ENCODE results near the gene MPP1.
"Not testable (repeated sequence)": the region's sequence is repeated elsewhere in the genome, so short reads cannot be mapped to it uniquely, and the experiment has no call there.

MPP1 gene

GRCh38 chrX:154804957-154805695, at the start of gene MPP1:
Gene MPP1, minus strand, starts transcription at chrX:154805485. Its CDS starts 112 bp downstream, at chrX:154805373.
- DNase-seq (ENCODE audit: low read depth), result peak; percentile 36

GRCh38 chrX:154850957-154851611, 45.8 kb upstream of the MPP1 start:
- no peak for DNase-seq (ENCODE audit: low read depth)

DNA sequence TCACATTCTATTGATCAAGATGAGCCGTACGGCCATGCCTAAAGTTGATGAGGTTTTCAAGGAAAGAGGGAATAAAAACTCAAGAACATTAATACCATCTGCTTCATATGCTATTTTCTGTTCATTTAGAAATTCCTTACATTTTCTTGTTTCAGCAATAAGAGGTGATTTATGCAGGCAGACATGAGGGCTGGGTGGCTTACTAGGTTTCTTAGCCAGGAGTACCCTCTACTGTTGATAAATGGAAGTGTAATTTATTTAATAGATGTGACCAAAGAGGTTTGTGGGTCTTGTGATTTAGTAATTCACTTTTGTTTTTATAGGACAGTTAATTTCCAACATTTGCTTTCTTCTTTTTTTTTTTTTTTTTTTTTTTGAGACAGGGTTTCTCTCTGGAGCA, 35.6 kb upstream of the MPP1 start:
- peak; percentile 8 for DNase-seq (ENCODE audit: low read depth)

DNA sequence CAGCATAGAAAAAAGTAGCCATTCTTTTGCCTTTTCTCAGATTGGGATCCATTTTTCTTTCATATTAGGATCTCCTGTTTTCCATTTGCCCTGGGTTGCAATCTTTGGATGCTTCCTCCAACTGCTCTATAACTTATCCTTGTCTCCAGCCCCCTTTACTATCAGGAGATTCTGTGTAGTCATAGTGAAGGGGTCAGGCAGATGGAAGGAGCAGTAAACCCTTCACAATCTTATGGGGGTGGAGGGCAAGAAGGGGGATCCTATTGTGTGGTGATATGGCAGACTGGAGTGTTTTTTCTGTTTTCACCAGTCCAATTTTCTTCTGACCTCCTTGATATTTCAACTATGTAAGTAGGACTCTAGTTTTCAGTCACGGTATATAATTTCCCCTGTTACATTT, 30.9 kb upstream of the MPP1 start:
- DNase-seq (ENCODE audit: low read depth), result no peak

DNA sequence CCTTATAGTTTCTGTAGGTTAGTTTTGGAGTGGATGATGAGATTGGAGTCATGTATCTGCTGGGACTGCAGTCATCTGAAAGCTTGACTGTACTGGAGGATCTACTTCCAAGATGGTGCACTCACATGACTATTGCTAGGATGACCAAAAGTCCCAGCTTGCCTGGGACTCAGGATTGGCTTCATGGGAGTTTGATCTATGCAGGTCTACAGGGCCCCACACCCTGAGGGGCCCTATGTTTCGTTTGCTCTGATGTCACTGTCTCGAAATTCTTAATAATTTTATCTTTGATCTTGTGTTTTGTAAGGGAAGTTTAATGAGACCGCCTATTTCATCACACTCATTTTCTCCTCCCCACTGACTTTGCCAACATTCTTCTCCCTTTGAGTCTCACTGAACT, 29.3 kb upstream of the MPP1 start, which contains the start of gene SMIM9:
Gene SMIM9 (minus strand): TSS at position 101 of the 400 bp plus-strand sequence. CDS start 3,806 bp downstream, outside the sequence.
- no peak for DNase-seq (ENCODE audit: low read depth)

DNA sequence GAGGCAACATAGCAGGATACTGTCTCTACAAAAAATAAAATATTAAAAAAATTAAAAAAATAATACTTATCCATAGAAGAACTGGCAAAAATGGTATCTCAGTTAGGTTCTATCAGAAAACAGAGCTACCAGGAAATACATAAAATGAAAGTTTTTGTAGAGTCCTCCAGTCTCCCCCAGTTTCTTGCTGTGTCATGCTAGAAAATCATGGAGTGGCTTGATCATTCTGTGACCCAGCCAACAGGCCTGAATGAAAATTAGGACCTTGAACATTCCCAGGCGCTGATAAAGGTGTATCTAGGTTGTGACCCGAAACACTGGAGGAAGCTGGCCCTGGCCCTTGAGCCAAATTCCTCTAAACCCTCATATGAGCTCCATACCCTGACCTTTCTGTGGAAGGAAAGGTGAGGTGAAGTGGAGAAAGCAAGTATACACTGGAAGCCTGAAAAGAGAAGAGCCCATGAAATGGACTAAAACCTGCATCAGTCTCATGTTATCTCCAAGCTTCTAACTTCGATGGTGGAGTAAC, 28.5 kb upstream of the MPP1 start:
- DNase-seq (ENCODE audit: low read depth), result no peak

GRCh38 chrX:154829926-154830442, 24.7 kb upstream of the MPP1 start:
- DNase-seq (ENCODE audit: low read depth), result no peak

GRCh38 chrX:154829134-154829533, 23.8 kb upstream of the MPP1 start:
- DNase-seq (ENCODE audit: low read depth), result no peak

DNA sequence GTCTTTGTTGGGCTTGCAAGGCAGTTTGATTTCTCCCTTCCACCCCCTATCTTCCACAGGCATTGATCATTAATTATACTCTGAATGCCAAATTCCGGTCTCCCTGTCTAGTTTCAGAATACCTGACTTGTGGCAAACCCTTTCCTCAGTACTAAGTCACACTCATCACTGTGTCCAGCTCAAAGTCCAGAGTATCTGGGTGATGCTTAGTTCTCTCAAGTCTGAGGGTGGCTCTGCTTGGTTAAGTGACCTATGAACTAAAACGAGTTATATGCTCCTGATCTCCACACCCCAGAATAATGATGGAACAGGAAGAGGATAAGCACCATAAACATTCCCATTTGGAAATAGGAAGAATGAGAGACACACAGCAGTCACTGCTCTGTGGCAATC, 22.7 kb upstream of the MPP1 start:
- DNase-seq (ENCODE audit: low read depth), result no peak

DNA sequence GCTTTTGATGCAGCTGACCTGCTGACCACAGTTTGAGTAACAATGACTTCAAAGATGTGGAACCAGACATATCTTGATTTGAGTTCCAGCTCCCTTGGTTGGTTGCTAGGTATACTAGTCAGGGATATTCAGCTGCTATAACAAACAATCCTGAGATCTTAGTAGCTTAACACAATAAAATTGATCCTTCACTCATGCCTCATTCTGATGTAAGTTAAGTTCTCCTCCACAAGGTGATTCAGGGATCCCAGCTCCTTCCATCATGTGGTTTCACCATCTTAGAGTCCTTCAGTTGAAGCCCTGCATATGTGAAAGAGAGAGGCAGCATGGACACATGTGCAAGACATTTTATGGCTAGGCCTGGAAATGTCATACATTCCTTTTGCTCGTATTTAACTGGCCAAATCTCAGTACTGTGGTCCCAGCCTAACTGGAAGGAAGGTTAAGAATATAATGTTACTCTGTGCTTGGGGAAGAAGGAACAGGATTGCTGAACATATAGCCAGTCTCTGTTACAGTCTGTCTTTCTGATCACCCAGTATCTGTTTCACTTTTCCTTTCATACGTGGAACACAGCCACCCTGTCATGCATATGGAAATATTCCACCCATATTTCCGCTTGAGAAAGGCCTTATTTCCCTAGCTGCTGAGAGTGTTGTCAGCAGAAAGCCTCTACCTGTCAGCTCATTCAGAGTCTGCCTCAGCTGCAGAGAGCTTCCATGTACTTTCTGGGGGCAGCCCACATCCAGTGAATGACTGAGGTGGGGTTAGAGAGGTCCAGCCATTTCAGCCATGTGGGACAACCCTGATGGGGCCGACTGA, 22.1 kb upstream of the MPP1 start:
- no peak for DNase-seq (ENCODE audit: low read depth)

- DNase-seq (ENCODE audit: low read depth), result not testable (repeated sequence)
Observed at GRCh38 chrX:154825586-154825985, 20.3 kb upstream of the MPP1 start.

- no peak for DNase-seq (ENCODE audit: low read depth)
Observed at GRCh38 chrX:154824638-154825037, 19.4 kb upstream of the MPP1 start.

DNA sequence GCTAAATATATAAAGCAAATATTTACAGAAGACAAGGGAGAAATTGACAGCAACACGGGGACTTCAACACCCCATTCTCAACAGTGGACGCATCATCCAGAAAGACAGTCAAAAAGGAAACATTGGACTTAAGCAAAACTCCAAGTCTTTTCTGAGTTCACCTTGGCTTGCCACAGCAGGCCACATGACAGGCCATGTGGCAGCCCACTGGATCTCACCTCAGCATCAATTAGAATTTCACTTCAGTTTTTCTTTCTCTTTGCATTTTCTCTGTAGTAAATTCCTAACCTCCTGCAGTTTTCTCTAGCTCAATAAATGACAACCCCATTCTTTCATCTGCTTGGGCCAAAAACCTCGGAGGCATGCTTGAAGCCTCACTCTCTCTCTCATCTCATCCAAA, 16.7 kb upstream of the MPP1 start:
- no peak for DNase-seq (ENCODE audit: low read depth)

- DNase-seq (ENCODE audit: low read depth), result no peak
Observed at GRCh38 chrX:154821523-154821922, 16.2 kb upstream of the MPP1 start.

DNA sequence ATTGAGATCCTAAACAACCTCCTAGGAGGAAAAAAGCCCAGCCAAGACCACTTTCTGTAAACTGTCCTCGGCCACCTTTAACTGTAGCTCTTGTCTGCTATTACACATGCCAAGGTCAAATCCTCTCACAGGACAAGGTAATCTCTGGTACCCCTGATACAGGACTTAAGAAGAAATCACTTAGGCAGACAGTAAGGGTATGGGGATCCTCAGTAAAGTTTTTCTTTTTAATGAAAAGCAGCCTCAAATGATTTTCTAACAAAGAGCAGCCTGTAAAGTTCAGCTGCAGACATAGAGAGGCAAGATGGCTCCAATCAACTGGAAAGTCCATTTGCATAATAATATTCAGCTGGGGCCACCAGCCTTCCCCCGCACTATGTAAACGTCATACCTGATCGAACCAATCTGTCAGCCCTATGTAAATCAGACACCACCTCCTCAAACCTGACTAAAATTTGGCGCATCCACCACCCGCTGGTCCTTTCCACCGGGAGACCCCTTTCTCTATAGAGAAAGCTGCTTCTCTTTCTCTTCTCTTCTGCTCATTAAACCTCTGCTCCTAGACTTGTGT, 14.6 kb upstream of the MPP1 start:
- DNase-seq (ENCODE audit: low read depth), result no peak

DNA sequence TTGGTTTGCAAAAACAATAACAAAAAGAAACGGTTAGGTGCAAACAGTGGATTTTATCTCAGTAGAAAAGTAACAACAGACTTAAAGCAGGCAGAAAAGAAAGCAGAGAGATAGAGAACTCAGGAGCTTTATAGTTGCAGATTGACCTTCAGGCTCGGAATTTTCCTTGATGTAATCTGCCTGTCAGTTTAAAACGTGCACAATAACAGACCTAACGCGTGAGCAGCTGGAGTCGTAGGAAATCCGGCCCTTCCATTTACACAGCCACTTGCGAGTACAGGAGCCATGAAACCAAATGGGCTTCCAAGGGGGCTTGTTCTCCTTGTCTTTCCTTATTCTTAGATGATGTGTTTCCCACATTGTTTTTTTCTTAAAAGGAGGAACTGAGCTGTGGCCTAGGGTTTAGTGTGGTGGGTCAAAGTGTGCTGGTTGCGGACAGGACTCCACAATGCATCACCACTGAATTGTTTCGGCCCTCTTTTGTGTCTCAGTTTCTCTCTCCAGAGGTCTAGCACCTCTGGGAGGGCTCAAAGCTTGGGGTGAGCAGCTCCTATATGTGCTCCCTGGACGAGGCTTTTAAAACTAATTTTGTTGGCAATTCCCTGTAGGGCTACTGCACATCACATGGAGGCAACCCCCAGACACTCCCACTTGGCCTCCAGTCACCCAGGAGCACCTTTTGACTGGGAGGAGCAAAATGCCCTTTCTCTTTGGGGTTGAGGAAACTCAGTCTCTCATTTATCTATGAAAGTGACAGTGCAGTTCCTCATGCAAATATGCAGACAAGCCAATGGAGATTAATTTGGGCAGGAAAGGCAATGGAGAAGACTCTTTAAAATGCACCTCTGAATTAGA, 13.9 kb upstream of the MPP1 start:
- no peak for DNase-seq (ENCODE audit: low read depth)

GRCh38 chrX:154817048-154817618, 11.8 kb upstream of the MPP1 start:
- DNase-seq (ENCODE audit: low read depth), result not testable (repeated sequence)

DNA sequence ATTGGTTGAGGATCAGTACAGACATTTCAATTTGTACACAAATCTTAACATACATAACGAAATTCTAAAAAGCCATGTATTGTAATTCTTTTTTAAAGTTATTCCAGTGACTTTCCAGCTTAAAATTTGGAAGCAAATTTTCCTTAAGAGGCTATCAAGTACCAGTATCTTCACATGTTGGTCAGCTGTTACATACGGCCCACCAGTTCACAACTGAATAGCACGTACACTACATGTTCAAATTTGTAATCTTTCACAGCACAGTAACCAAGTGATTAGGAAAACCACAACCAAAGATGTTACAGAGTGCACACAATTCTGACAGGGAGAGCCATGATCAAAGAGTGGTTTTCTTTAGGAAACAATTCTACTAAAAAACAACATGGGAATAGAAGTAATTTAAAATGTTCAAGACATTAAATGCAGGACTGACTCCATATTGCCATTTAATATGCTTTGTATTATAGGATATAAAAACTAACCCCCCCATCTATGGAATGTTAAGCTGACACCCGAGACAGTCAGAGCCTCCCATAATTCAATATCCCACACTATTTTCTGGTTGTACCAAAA, 11.1 kb upstream of the MPP1 start:
- DNase-seq (ENCODE audit: low read depth), result not testable (repeated sequence)

DNA sequence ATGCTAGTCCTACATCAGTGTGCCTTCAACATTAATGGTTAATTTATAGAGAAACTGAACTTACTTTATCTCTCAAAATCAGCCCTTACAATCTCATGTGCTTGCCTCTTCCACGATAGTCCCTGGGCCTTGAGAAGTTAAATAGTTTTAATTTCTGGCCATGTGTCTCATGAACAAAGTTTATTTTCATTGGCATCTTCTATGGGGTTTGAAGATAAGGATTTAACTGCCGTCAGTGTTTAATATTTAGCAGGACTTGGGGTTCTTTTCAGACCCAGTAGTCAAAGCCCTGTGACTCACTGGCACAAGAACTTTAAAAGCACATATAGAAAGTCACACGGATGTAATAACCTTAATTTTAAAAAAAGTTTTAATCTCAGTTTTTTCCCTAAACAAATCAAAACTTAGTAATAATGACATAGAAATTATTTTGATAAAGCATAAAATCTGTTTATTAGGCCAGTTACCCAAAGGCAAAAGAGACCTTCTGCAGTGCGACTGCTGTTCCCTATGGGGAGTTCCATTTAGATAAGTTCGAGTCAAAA, 10.1 kb upstream of the MPP1 start:
- DNase-seq (ENCODE audit: low read depth), result no peak

- DNase-seq (ENCODE audit: low read depth), result no peak
Observed at GRCh38 chrX:154813801-154814200, 8.5 kb upstream of the MPP1 start.
